ENCODE data around the gene SLCO2A1. TPM values are rescaled to one million over a fixed set of nuclear protein-coding genes. Genes with fewer than 3 reads are reported as not detected.

Gene SLCO2A1
- total RNA-seq, 1 experiment from 2014 or later = not detected

DNA sequence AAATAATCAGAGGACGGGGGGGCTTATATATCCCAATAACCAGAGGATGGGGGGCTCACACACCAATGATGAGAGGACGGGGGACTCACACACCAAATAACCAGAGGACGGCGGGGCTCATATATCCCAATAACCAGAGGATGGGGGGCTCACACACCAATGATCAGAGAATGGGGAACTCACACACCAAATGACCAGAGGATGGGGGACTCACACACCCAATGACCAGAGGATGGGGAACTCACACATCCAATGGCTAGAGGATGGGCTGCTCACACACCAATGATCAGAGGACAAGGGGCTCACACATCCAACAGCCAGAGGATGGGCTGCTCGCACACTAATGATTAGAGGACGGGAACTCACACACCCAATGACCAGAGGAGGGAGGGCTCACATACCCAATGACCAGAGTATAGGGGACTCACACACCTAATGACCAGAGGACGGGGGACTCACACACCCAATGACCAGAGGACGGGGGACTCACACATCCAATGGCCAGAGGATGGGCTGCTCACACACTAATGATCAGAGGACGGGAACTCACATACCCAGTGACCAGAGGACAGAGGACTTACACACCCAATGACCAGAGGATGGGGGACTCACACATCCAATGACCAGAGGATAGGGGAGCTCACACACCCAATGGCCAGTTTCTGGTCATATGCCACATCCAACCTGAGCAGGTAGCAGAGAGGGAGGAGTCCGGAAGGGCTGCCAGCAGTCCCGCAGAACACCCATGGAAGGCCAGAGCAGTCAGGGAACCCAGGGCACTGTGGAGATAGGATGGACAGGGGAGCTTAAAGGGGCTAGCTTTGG lies 144.6 kb downstream of the SLCO2A1 start:
- no peak for DNase-seq (ENCODE audit: low spot score)

GRCh38 chr3:133884054-133884886 lies 145.5 kb downstream of the SLCO2A1 start:
- DNase-seq (ENCODE audit: low spot score) = no peak

GRCh38 chr3:133883641-133884040 lies 146.1 kb downstream of the SLCO2A1 start:
- no peak for DNase-seq (ENCODE audit: low spot score)

GRCh38 chr3:133882986-133883586 lies 146.6 kb downstream of the SLCO2A1 start:
- no peak for DNase-seq (ENCODE audit: low spot score)

DNA sequence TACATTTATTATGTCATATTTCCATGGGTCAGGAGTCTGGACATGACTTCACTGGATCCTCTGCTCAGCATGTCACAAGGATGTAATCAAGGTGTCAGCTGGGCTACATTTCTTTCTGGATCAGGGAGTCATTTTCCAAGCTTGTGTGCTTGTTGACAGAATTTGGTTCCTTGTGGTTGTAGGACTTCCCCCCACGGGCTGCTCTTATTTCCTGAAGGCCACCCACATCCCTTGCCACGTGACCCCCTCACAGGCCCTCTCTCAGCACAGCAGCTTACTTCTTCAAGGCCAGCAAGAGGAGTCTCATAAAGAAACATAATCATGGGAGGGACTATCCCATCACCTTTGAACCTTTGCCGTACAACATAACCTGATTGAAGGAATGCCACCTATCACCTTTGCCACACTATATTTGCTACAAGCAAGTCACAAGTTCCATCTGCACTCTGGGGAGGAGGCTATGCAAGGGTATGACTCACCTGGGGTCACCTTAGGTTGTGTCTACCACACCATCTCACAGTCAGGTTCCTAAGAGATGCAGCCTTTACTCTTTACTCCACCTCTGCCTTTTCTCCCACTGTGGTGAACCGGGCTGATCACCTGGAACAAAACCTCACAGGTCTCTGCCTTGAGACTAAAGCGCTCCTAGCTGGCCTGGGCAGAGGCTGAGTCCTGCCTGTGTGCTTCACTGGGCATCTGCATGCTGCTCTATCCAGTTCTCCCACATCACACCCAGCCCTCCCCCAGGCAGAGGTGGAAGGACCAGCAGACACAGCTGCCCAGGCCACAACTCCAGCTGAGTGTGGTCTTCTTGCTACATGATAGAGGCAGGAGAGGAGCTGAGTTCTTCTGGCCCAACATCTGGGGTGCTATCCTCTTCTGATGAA lies 147.5 kb downstream of the SLCO2A1 start:
- peak; percentile 22 for DNase-seq (ENCODE audit: low spot score)

DNA sequence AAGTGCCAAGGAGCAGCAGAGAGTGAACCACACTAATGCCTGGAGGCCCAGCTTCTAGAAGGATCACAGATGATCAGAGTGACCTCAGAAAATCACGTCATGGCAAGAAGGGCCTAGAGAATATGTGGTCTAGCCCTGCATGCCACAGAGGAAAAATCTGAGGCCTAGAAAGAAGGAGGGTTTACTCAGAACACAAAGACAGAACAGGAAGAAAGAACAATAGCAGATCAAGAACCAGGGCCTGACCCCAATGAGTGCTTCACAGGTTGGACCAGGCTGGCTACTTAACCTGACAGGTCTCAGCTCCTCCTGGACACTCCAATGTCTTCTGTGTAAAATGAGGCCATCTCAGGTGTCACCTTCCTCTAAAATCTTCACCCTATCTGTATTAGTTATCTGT lies 148.2 kb downstream of the SLCO2A1 start:
- DNase-seq (ENCODE audit: low spot score) = no peak

- no peak for DNase-seq (ENCODE audit: low spot score)
These were observed 148.8 kb downstream of the SLCO2A1 start for GRCh38 chr3:133880886-133881455.

GRCh38 chr3:133880287-133880686 lies 149.4 kb downstream of the SLCO2A1 start:
- DNase-seq (ENCODE audit: low spot score) = no peak

- no peak for DNase-seq (ENCODE audit: low spot score)
These were observed 151.2 kb downstream of the SLCO2A1 start for GRCh38 chr3:133878518-133878917.

Other genes starting within 250 kb of the SLCO2A1 start
- 69.7 and 74.8 TPM in 2 replicates for gene SRPRB, start 224.1 kb downstream of the SLCO2A1 start, total RNA-seq (2014; rRNA removed; shearing (Covaris generic))
- gene RAB6B, start 134.0 kb downstream of the SLCO2A1 start, total RNA-seq (2014; rRNA removed; shearing (Covaris generic)) = not detected in 2 replicates
- gene RYK, start 220.9 kb upstream of the SLCO2A1 start, total RNA-seq (2014; rRNA removed; shearing (Covaris generic)) = 42.2 and 56.3 TPM in 2 replicates

Measured in HT-29 (cell line).